ENCODE data around the gene PUM1. TPM values are rescaled to one million over a fixed set of nuclear protein-coding genes. Genes with fewer than 3 reads are reported as not detected.
"Not testable (repeated sequence)": the region's sequence is repeated elsewhere in the genome, so short reads cannot be mapped to it uniquely, and the experiment has no call there.

PUM1 gene
- total RNA-seq, 4 donors from 2014 or later, result 71.7 to 112 (median 83.0) TPM

DNA sequence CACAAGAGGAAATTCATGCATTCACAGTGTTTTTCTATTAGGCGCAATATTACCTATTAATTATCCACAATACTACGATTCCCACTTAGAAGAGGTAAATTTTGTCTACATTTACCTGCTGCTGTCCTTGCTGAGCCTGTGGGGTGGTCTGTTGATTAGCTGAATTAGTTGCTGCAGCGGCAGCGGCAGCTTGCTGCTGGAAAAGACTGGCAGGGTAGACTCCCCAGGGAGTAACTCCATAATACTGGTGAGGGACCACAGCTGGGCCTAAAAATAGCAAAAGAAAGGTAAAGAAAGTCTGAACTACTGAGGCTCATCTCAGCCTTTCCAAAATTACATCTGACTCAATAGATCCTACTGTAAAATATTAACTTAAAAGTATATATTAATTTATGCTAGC lies 91.0 kb downstream of the PUM1 start:
- 87% methylated on average over 4 of the region's 4 CpGs for WGBS
- Histone ChIP-seq H3K27me3 (no peaks in the 10 kb centered on the region), H3K4me3 (no peak overlapping the region), H3K27ac (replicated peaks in 1 of 4) (no peak overlapping the region), H3K4me1 (peaks cover 22 to 26% (median 25%) of the 10 kb centered on the region in 4 donors), H3K36me3 (peaks cover 7 to 49% (median 32%) of the 10 kb centered on the region in 4 donors), H3K9me3 (no peaks in the 10 kb centered on the region)
- no peak for DNase-seq (ENCODE audit: extremely low spot score)
- intact Hi-C loops (cut with DNase I), result no loop called here
- TF ChIP-seq POLR2AphosphoS5 (IDR thresholded peaks at IDR 0.05) (no peak), EP300 (IDR thresholded peaks at IDR 0.05) (no peak), POLR2A (IDR thresholded peaks at IDR 0.05; ENCODE audit: low read depth) (no peak)
- TF ChIP-seq, protein P1, sequence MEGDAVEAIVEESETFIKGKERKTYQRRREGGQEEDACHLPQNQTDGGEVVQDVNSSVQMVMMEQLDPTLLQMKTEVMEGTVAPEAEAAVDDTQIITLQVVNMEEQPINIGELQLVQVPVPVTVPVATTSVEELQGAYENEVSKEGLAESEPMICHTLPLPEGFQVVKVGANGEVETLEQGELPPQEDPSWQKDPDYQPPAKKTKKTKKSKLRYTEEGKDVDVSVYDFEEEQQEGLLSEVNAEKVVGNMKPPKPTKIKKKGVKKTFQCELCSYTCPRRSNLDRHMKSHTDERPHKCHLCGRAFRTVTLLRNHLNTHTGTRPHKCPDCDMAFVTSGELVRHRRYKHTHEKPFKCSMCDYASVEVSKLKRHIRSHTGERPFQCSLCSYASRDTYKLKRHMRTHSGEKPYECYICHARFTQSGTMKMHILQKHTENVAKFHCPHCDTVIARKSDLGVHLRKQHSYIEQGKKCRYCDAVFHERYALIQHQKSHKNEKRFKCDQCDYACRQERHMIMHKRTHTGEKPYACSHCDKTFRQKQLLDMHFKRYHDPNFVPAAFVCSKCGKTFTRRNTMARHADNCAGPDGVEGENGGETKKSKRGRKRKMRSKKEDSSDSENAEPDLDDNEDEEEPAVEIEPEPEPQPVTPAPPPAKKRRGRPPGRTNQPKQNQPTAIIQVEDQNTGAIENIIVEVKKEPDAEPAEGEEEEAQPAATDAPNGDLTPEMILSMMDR (IDR thresholded peaks at IDR 0.05), result no peak

DNA sequence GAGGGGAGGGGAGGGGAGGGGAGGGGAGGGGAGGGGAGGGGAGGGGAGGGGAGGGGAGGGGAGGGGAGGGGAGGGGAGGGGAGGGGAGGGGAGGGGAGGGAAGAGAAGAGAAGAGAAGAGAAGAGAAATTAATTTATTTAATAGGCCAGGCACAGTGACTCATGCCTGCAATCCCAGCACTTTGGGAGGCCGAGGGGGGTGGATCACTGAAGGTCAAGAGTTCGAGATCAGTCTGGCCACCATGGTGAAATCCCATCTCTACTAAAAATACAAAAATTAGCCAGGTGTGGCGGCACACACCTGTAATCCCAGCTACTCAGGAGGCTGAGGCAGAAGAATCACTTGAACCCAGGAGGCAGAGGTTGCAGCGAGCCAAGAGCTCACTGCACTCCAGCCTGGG lies 93.2 kb downstream of the PUM1 start:
- H3K9me3 ChIP-seq; DNase-seq (ENCODE audit: extremely low spot score); H3K27ac ChIP-seq (replicated peaks in 1 of 4); intact Hi-C loops (cut with DNase I); H3K27me3 ChIP-seq; H3K4me3 ChIP-seq: not testable (repeated sequence)
- 72% methylated on average over 4 of the region's 4 CpGs for WGBS
- Histone ChIP-seq H3K4me1 (peaks cover 22 to 36% (median 26%) of the 10 kb centered on the region in 4 donors), H3K36me3 (peaks cover 9 to 42% (median 30%) of the 10 kb centered on the region in 4 donors)

DNA sequence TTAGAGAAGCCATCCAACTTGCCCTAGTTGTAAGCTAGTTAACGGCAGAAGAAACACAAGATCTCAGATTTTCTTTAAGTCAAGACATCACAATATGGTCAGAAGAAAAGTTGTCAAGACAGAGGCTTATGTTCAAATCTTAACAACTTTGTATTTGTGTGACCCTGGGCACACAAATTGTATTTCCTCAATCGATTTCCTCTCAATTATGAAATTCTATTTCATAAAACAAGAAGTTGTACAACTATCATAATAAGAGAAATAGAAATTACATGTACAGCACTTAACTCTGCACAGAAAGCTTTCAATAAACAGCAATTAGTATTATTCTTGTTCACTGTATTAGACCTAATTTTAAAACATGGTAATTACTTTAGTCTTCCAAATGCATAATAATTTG lies 94.0 kb downstream of the PUM1 start:
- no peak overlapping the region for H3K27ac ChIP-seq (replicated peaks in 1 of 4)
- no peaks in the 10 kb centered on the region for H3K27me3 ChIP-seq
- WGBS, result 80% methylated on average over 2 of the region's 2 CpGs
- no peak overlapping the region for H3K4me3 ChIP-seq
- TF ChIP-seq POLR2AphosphoS5 (IDR thresholded peaks at IDR 0.05), result no peak
- TF ChIP-seq EP300 (IDR thresholded peaks at IDR 0.05), result no peak
- TF ChIP-seq, protein P1 (IDR thresholded peaks at IDR 0.05), result no peak
- no peak for TF ChIP-seq POLR2A (IDR thresholded peaks at IDR 0.05; ENCODE audit: low read depth)
- intact Hi-C loops (cut with DNase I), result no loop called here
- no peaks in the 10 kb centered on the region for H3K9me3 ChIP-seq
- peaks cover 22 to 36% (median 26%) of the 10 kb centered on the region in 4 donors for H3K4me1 ChIP-seq
- DNase-seq (ENCODE audit: extremely low spot score), result no peak
- H3K36me3 ChIP-seq, result peaks cover 9 to 49% (median 33%) of the 10 kb centered on the region in 4 donors

DNA sequence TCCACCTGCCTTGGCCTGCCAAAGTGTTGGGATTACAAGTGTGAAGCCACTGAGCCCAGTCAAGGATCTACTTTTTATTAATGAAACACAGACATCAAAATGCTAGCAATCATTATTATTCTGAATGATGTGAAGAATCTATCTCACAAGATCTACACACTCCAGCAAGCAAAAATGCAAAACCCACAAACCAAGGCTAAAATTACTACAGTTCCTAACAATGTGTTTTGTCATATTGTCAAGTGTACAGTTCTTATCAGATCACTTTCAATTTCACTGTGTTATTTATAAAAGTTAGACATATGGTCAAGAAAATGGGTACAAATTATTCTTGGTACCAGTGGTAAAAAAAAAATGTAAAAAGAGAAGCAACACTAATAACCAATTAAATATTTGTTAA lies 95.6 kb downstream of the PUM1 start:
- no peak for DNase-seq (ENCODE audit: extremely low spot score)
- H3K9me3 ChIP-seq, result no peaks in the 10 kb centered on the region
- intact Hi-C loops (cut with DNase I), result loop anchor here (5.0 kb wide), 1 partner anchor 92 kb away; no protein-coding TSS in a partner anchor
- H3K4me1 ChIP-seq, result peaks cover 24 to 32% (median 27%) of the 10 kb centered on the region in 4 donors
- no peak overlapping the region for H3K27ac ChIP-seq (replicated peaks in 1 of 4)
- H3K27me3 ChIP-seq, result no peaks in the 10 kb centered on the region
- H3K4me3 ChIP-seq, result no peak overlapping the region
- H3K36me3 ChIP-seq, result peaks cover 11 to 63% (median 45%) of the 10 kb centered on the region in 4 donors
- TF ChIP-seq, protein P1 (IDR thresholded peaks at IDR 0.05), result no peak
- TF ChIP-seq EP300 (IDR thresholded peaks at IDR 0.05) (no peak), POLR2AphosphoS5 (IDR thresholded peaks at IDR 0.05) (no peak), POLR2A (IDR thresholded peaks at IDR 0.05; ENCODE audit: low read depth) (no peak)

DNA sequence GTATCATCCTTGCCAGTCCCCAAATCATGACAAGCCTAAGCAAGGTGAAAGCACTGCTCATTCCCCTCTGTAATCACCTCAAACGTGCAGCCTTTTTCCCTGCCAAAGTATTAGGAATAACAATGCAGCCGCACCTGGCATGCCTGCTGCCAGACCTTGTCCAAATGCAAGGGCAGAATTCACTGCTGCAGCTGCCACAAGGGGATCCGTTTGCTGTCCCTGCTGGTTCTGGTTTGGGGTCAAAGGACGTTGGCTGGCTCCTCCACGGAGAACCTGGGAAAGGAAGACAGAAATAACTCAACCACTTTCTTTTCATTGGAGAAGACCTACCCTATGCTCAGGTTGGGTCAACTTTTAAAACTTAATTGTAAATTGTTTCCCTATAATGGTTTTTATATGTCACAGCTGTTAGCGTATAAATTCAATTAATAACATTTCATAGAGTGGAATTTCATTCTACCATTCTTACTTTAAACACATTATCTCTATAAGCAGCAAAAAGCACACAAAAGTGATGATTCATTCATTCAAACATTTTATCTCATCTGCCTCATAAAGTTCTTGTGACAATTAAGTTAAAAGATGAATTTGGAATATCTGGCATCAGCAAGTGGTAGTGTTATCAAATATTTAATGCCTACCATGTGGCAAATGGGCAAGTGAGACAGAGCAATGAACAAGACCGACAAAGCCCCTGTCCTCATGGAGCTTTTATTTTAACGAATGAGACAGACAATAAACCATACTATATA lies 97.1 kb downstream of the PUM1 start:
- intact Hi-C loops (cut with DNase I), result loop anchor here (5.0 kb wide), 1 partner anchor 94 kb away; no protein-coding TSS in a partner anchor
- 85% methylated on average over 8 of the region's 8 CpGs for WGBS
- peaks cover 31 to 37% (median 34%) of the 10 kb centered on the region in 4 donors for H3K4me1 ChIP-seq
- no peak overlapping the region for H3K4me3 ChIP-seq
- DNase-seq (ENCODE audit: extremely low spot score), result no peak
- no peaks in the 10 kb centered on the region for H3K9me3 ChIP-seq
- H3K27me3 ChIP-seq, result no peaks in the 10 kb centered on the region
- TF ChIP-seq EP300 (IDR thresholded peaks at IDR 0.05), result no peak
- TF ChIP-seq, protein P1 (IDR thresholded peaks at IDR 0.05), result no peak
- TF ChIP-seq POLR2A (IDR thresholded peaks at IDR 0.05; ENCODE audit: low read depth), result no peak
- no peak for TF ChIP-seq POLR2AphosphoS5 (IDR thresholded peaks at IDR 0.05)
- no peak overlapping the region for H3K27ac ChIP-seq (replicated peaks in 1 of 4)
- H3K36me3 ChIP-seq, result peaks cover 26 to 66% (median 45%) of the 10 kb centered on the region in 4 donors

Data from esophagus muscularis mucosa (tissue), 4 donors.